HCT116 (cell line): Measurements from ENCODE around the gene DNAJB1. TPM values are rescaled to one million over a fixed set of nuclear protein-coding genes. Genes with fewer than 3 reads are reported as not detected.

Experiments
- ATAC-seq: fragments of 200-7000 bp; cut with Tn5 transposase; 2 replicates; pipeline ENCODE4 v1.9.1; 2020; ENCODE audit warnings: mild to moderate bottlenecking, moderate library complexity
- BruUV-seq: library from RNA; stranded (reverse); fragments of 400-500 nt; replicated peaks from 2 replicates; lab custom pipeline; 2021; lab: Mats Ljungman, UMichigan
- CTCF ChIA-PET: fragments of 300-600 bp; sonication (Branson Sonifier 250); formaldehyde crosslinking; loops from one replicate; lab custom pipeline; 2021; ENCODE audit warnings: antibody characterized with exemption; lab: Charles Lee
- POLR2A ChIA-PET: fragments of 300-600, 350-600 bp; sonication (Branson Sonifier 250); formaldehyde crosslinking; loops from one replicate; lab custom pipeline; 2021; ENCODE audit warnings: antibody characterized with exemption; lab: Charles Lee
- RAD21 ChIA-PET, 2 experiments: fragments of 300-600 bp; sonication (Branson Sonifier 250); formaldehyde crosslinking; loops; one replicate each; lab custom pipeline; 2023; ENCODE audit warnings: low total read pairs in 2 of 2; ENCODE audit not compliant: uncharacterized antibody in 2 of 2, unreplicated experiment in 2 of 2, low non-redundant PET in 1 of 2; lab: Charles Lee
- DNase-seq: peaks from one replicate; pipeline ENCODE4 v3.0.0-alpha.2; 2010; ENCODE audit warnings: low read depth, low spot score
- H2AFZ ChIP-seq: fragments of 200-600 bp; shearing (Covaris generic), sonication (generic); 2 replicates; pipeline ENCODE4 v1.6.1; 2017; ENCODE audit warnings: low read depth, mixed run types, mixed read lengths, antibody characterized with exemption, low read length; ENCODE audit not compliant: poor library complexity, severe bottlenecking
- H3K27ac ChIP-seq: 2 replicates; pipeline ENCODE4 v1.5.1; 2012; ENCODE audit warnings: low read depth, low read length
- H3K27me3 ChIP-seq: fragments of 200-600 bp; sonication (generic); 2 replicates; pipeline ENCODE4 v1.6.1; 2016; ENCODE audit warnings: mixed run types, low read length, mixed read lengths; ENCODE audit not compliant: insufficient read depth
- H3K36me3 ChIP-seq, 2 experiments: fragments of 200-500 bp in 1 of 2; fragments of 200-600 bp in 1 of 2; sonication (Bioruptor generic) in 1 of 2; sonication (generic) in 1 of 2; 2 replicates each; pipeline versions ENCODE4 v1.5.1 to v1.6.1; 2014 to 2016; ENCODE audit warnings: low read length in 2 of 2, inconsistent platforms in 1 of 2, mixed read lengths in 1 of 2, mixed run types in 1 of 2; ENCODE audit not compliant: insufficient read depth in 2 of 2, control insufficient read depth in 1 of 2
- H3K4me1 ChIP-seq, 2 experiments: fragments of 200-600 bp in 1 of 2; sonication (generic) in 1 of 2; 2 replicates each; pipeline versions ENCODE4 v1.5.1 to v1.6.1; 2012 to 2017; ENCODE audit warnings: low read length in 2 of 2, inconsistent platforms in 1 of 2, mild to moderate bottlenecking in 1 of 2, mixed read lengths in 1 of 2, mixed run types in 1 of 2, moderate library complexity in 1 of 2; ENCODE audit not compliant: insufficient read depth in 2 of 2, control insufficient read depth in 1 of 2
- H3K4me2 ChIP-seq: fragments of 200-600 bp; sonication (generic); 2 replicates; pipeline ENCODE4 v1.6.1; 2017; ENCODE audit warnings: mixed run types, low read length, mixed read lengths
- H3K4me3 ChIP-seq, 2 experiments: fragments of 200-600 bp in 1 of 2; sonication (generic) in 1 of 2; replicated peaks in 1 of 2; 2 replicates each; pipeline ENCODE4 v1.5.1; 2011 to 2016; ENCODE audit warnings: low read length in 2 of 2, control low read depth in 1 of 2, low read depth in 1 of 2, mild to moderate bottlenecking in 1 of 2, mixed read lengths in 1 of 2, mixed run types in 1 of 2
- H3K79me2 ChIP-seq: fragments of 200-600 bp; sonication (generic); 2 replicates; pipeline ENCODE4 v1.6.1; 2017; ENCODE audit warnings: mild to moderate bottlenecking, mixed run types, low read length, moderate library complexity, mixed read lengths; ENCODE audit not compliant: insufficient read depth
- H3K9ac ChIP-seq: fragments of 200-600 bp; sonication (generic); 2 replicates; pipeline ENCODE4 v1.6.1; 2016; ENCODE audit warnings: low read length, mixed read lengths
- H3K9me2 ChIP-seq: fragments of 200-600 bp; sonication (generic), shearing (Covaris generic); 2 replicates; pipeline ENCODE4 v1.6.1; 2017; ENCODE audit warnings: mixed run types, mild to moderate bottlenecking, moderate library complexity; ENCODE audit not compliant: insufficient read depth
- H3K9me3 ChIP-seq, 2 experiments: fragments of 200-500 bp in 1 of 2; fragments of 200-600 bp in 1 of 2; sonication (Bioruptor generic) in 1 of 2; sonication (generic) in 1 of 2; 2 replicates each; pipeline ENCODE4 v1.6.1; 2014 to 2017; ENCODE audit warnings: low read length in 2 of 2, mixed read lengths in 2 of 2, inconsistent platforms in 1 of 2, low read depth in 1 of 2, mild to moderate bottlenecking in 1 of 2, mixed run types in 1 of 2, moderate library complexity in 1 of 2; ENCODE audit not compliant: control insufficient read depth in 1 of 2, insufficient read depth in 1 of 2
- H4K20me1 ChIP-seq: fragments of 200-600 bp; sonication (generic), shearing (Covaris generic); 2 replicates; pipeline ENCODE4 v1.6.1; 2017; ENCODE audit warnings: mixed run types, mild to moderate bottlenecking, moderate library complexity; ENCODE audit not compliant: insufficient read depth
- ATF3 ChIP-seq: IDR thresholded peaks from 2 replicates; pipeline ENCODE4 v1.6.1; 2012
- CTCF ChIP-seq, 3 experiments: fragments of 200-600 bp in 1 of 3; sonication (generic) in 1 of 3; IDR thresholded peaks in 2 of 3; conservative IDR thresholded peaks in 1 of 3; 2 replicates each; pipeline ENCODE4 v1.5.1; 2012 to 2017; ENCODE audit warnings: low read depth in 2 of 3, low read length in 2 of 3, antibody characterized with exemption in 1 of 3, borderline replicate concordance in 1 of 3, control low read depth in 1 of 3, mild to moderate bottlenecking in 1 of 3, mixed read lengths in 1 of 3, mixed run types in 1 of 3, moderate library complexity in 1 of 3; ENCODE audit not compliant: insufficient read depth in 1 of 3
- EGR1 ChIP-seq: IDR thresholded peaks from 2 replicates; pipeline ENCODE4 v1.6.1; 2012; ENCODE audit warnings: low read depth
- EZH2 ChIP-seq: fragments of 200-600 bp; sonication (generic); IDR thresholded peaks from 2 replicates; pipeline ENCODE4 v1.6.1; 2017; ENCODE audit warnings: antibody characterized with exemption, mixed run types
- FOSL1 ChIP-seq: IDR thresholded peaks from 2 replicates; pipeline ENCODE4 v1.6.1; 2012; ENCODE audit warnings: low read depth
- JUND ChIP-seq: IDR thresholded peaks from 2 replicates; pipeline ENCODE4 v1.6.1; 2012
- MAX ChIP-seq: IDR thresholded peaks from 2 replicates; pipeline ENCODE4 v1.6.1; 2012
- POLR2A ChIP-seq: IDR thresholded peaks from 2 replicates; pipeline ENCODE4 v1.7.0; 2011; ENCODE audit warnings: borderline replicate concordance; ENCODE audit not compliant: insufficient read depth, insufficient read length; ENCODE audit errors: extremely low read depth
- POLR2AphosphoS5 ChIP-seq: IDR thresholded peaks from 2 replicates; pipeline ENCODE4 v1.6.1; 2011; ENCODE audit warnings: mild to moderate bottlenecking, low read depth, low read length, moderate library complexity
- RAD21 ChIP-seq: IDR thresholded peaks from 2 replicates; pipeline ENCODE4 v1.6.1; 2012; ENCODE audit warnings: low read depth, mild to moderate bottlenecking
- SRF ChIP-seq: IDR thresholded peaks from 2 replicates; pipeline ENCODE4 v1.6.1; 2012; ENCODE audit warnings: low read depth
- YY1 ChIP-seq: IDR thresholded peaks from 2 replicates; pipeline ENCODE4 v1.6.1; 2011; ENCODE audit warnings: low read length, low read depth, moderate library complexity, mild to moderate bottlenecking; ENCODE audit not compliant: insufficient replicate concordance; ENCODE audit errors: extremely low read depth
- ZBTB33 ChIP-seq: IDR thresholded peaks from 2 replicates; pipeline ENCODE4 v1.6.1; 2011; ENCODE audit warnings: mild to moderate bottlenecking, low read length, moderate library complexity; ENCODE audit not compliant: insufficient replicate concordance; ENCODE audit errors: extremely low read depth
- intact Hi-C: fragments of 100-400 bp; cut with micrococcal nuclease; formaldehyde crosslinking; loops from 2 replicates; pipeline ENCODE4 v1.10.0; 2022
- total RNA-seq: library from RNA; stranded (reverse); gene quantifications from one replicate; pipeline ENCODE4 v1.2.1, GENCODE V29; 2021; ENCODE audit not compliant: unreplicated experiment

The DNAJB1 gene
- total RNA-seq, 1 experiment from 2014 or later: 175 TPM

- TF ChIP-seq MAX (no peak), ATF3 (no peak), EGR1 (no peak)
Measured at GRCh38 chr19:14470031-14470876, 47.9 kb downstream of the DNAJB1 start (continued).

- Histone ChIP-seq H3K9me3 (no peaks in the 10 kb centered on the region), H2AFZ (no peak overlapping the region), H3K27me3 (no peaks in the 10 kb centered on the region), H3K27ac (no peak overlapping the region), H3K4me3 (no peak overlapping the region), H3K4me2 (no peak overlapping the region), H3K79me2 (no peaks in the 10 kb centered on the region), H3K36me3 (peaks cover 15 to 16% of the 10 kb centered on the region in 2 experiments), H3K4me1 (peaks cover 0 to 10% of the 10 kb centered on the region in 2 experiments; a peak in 3 of 4 replicates), H3K9ac (no peak overlapping the region), H3K9me2 (no peaks in the 10 kb centered on the region), H4K20me1 (no peaks in the 10 kb centered on the region)
- ChIA-PET POLR2A (no interaction called here), CTCF (interaction anchor here (0.6 to 1.1 kb wide), 3 partner anchors 9 to 331 kb away, joined by 3 to 4 read pairs (median 3); no protein-coding TSS in a partner anchor), RAD21 (interaction anchor here in 1 of 2 experiments (0.6 kb wide), 1 partner anchor 300 kb away, joined by 4 read pairs; no protein-coding TSS in a partner anchor)
- TF ChIP-seq RAD21 (peak; percentile 43; the same call in 1 of the 2 replicates), YY1 (no peak), POLR2A (no peak), CTCF (IDR thresholded peaks at IDR 0.05 in 2 of 3, conservative IDR thresholded peaks at IDR 0.05 in 1 of 3; ENCODE audit: borderline replicate concordance in 1 of 3, insufficient read depth in 1 of 3, low read depth in 2 of 3, low read length in 2 of 3) (peak in 2 of 3 experiments; percentile 8 to 25; a peak in 2 of 6 replicates), FOSL1 (no peak), JUND (no peak), SRF (no peak), ZBTB33 (no peak), POLR2AphosphoS5 (no peak), EZH2 (no peak)
- no peak for DNase-seq
- intact Hi-C loops: no loop called here
- no peak for ATAC-seq
- no TSS peak for BruUV-seq
Measured at GRCh38 chr19:14467816-14468215, 50.4 kb downstream of the DNAJB1 start.
